G401 (cell line): ENCODE data around the gene METAP1D. TPM values are rescaled to one million over a fixed set of nuclear protein-coding genes. Genes with fewer than 3 reads are reported as not detected.

ENCODE experiments used
- DNase-seq: peaks from one replicate; pipeline ENCODE4 v3.0.0-alpha.2; 2015; ENCODE audit warnings: low spot score
- in situ Hi-C: cut with HindIII; loops from 2 replicates; pipeline ENCODE4 v1.10.0; 2016; ENCODE audit warnings: low sequenced_read_pairs, mixed read lengths
- total RNA-seq: library from RNA; depleted of rRNA; stranded (reverse); fragments of >200 nt; shearing (Covaris generic); gene quantifications from 2 replicates; pipeline ENCODE4 v1.2.3, GENCODE V29; 2014

Gene METAP1D
- total RNA-seq, 1 experiment from 2014 or later: 63.2 TPM

DNA sequence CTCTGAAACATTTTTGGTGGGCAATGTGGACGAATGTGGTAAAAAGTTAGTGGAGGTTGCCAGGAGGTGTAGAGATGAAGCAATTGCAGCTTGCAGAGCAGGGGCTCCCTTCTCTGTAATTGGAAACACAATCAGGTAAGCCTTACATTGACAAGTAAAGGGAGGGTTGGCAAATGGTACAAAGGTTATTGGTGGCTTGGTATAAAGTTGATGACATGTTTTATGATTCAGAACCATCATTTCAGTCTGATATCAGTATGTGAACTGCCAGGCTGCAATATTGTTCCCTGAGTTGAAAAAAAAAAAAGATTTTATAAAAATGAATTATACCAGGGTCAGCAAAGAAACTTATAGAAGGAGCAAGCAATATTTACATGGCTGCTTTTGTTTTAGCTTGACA is 71.2 kb downstream of the METAP1D start:
- in situ Hi-C loops: no loop called here
- DNase-seq: no peak

- no peak for DNase-seq
- in situ Hi-C loops: no loop called here
Measured at GRCh38 chr2:172072303-172072702, 72.5 kb downstream of the METAP1D start.

- no peak for DNase-seq
- in situ Hi-C loops: no loop called here
Measured at GRCh38 chr2:172072706-172073105, 73.0 kb downstream of the METAP1D start.

GRCh38 chr2:172073518-172073917 is 73.8 kb downstream of the METAP1D start:
- no peak for DNase-seq
- in situ Hi-C loops: no loop called here

GRCh38 chr2:172074254-172074653 is 74.5 kb downstream of the METAP1D start:
- in situ Hi-C loops: no loop called here
- no peak for DNase-seq

DNA sequence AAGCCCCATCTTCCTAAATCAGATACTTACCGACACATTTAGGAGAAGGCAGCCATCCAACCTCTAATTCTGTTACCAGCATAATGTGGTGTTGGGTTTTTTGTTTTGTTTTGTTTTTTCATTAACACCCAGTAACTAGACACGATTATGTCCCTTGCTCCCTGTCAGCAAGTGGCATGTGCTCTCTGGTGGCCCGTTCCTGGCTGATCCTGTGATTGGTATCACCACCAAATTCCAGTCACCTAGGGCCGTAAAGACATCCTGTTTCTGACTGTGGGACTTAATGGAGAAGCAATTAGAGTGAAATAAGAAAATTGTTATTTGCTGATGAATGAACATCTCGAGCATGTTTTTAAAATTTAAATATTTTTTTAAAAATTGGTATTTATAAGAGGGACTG is 79.7 kb downstream of the METAP1D start:
- no peak for DNase-seq
- in situ Hi-C loops: no loop called here

DNA sequence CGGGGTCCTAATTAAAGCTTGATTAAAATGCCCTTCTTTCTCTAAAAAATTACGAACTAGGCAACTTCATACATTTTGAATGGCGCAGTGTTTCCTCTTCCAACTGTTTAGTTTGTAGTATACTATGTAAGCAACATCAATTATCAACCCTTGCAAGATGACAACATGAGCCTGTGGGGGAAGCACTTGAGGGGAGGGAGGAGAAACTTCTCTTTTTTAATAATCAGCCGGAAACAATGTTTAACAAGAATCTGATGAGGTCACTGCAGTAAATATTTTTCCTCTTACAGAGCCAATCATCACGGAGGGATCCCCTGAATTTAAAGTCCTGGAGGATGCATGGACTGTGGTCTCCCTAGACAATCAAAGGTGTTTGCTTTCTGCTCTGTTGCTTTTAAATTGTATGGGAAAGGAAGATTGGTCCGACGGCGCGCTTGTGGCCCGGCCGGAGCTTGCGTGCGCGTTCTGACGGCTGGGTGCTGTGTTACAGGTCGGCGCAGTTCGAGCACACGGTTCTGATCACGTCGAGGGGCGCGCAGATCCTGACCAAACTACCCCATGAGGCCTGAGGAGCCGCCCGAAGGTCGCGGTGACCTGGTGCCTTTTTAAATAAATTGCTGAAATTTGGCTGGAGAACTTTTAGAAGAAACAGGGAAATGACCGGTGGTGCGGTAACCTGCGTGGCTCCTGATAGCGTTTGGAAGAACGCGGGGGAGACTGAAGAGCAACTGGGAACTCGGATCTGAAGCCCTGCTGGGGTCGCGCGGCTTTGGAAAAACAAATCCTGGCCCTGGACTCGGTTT is 80.3 kb downstream of the METAP1D start:
- peak; percentile 45 for DNase-seq
- in situ Hi-C loops: no loop called here

DNA sequence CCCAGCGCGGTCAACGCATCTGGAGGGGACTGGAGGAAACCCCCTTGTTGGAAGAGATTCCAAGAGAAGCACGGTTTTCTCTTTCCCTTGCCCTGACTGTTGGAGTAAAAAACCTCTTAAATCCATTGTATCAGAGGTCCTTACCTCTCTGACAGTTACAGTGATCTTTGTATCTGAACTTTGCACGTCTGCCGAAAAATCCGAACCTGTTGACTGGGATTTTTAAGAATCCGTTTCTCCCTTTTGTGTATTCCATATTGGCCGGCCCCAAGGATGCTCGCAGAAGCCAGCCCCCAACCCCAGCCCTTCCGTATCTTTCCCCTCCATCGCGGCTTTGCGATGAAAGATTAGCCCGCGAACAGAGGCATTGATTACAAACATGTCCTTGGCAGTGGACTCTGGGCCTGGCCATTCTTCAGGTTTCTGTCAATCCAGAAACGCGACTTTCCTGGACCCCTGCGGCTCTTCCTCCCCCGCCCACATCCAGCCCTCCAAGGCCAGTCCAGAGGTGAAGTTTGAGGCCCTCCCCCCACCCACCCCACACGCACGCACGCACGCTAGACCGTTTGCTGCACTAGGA is 81.0 kb downstream of the METAP1D start:
- DNase-seq: no peak
- in situ Hi-C loops: no loop called here

DNA sequence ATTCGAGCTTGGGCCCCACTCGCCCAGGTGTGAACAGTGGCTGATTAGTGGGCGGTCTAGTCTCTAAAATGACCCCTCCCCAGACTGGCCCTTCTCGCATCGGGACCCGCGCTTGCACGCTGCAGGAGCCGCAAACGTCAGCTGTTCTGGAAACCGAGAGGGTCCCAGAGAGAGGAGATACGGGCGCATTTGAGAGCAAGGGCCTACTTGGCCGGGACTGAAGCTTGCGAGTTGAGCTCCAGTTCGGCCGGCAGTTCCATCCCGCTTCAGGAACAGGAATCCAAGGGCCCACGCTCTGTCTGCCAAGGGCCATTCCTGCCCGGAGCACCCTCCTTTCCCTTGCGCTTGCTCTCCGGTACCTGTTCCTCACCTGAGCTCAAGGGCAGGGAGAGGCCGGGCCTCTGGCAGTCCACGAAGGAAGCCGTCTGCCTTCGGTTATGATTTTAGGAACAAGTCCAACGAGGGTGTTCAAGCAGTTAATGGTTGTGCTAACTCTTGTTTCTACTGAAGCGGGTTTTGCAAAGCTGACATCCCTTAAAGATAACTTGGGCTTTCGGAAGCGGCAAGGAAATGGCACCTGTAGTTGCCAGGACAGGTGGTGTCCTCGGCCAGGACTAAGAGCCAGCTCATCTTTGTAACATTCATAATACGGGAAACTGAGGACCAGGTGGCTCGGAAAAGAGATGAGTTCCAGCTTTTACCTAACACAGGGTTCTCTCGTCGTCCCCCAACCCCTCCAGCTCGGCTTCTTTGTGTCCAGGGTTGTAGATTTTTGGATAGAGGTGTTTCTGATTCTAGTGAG is 81.7 kb downstream of the METAP1D start:
- in situ Hi-C loops: no loop called here
- no peak for DNase-seq

- DNase-seq: no peak
- in situ Hi-C loops: no loop called here
Measured at GRCh38 chr2:172082105-172082943, 82.6 kb downstream of the METAP1D start.

GRCh38 chr2:172082944-172083627 is 83.3 kb downstream of the METAP1D start:
- no peak for DNase-seq
- in situ Hi-C loops: no loop called here

DNA sequence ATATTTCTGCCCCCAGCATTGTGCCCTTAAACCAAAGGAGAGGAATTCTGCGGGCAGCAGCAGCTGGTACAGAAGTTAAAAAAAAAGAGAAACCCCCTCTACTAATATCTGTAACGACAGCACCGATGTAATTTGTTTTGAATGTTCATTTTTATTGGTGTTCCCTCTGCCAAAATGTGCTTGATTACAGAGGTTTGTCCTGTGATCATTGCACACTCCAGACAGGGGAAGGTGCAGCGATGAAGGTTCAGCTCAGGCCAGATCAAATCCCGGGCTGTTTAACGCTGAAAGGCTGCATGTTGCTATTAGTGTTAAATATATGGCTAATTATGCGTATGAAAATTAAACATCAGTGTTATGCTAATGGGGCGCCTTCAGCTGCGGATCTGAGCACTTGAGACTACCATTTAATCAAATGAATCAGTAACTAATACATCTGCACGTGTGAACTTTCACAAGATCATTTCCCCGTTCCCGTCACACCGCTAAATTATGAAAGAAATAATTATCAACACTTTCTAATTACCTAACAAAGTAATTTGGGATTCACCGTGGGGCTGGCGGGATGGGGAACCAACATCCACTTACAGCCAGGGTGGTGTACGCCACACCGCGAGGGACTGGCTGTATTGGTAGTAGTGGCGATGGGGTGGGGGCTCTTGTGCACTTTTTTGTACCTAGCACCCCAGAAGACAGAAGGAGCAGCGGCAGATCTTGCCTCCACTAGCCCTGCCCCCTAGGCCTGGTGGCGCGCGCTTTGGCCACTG is 84.1 kb downstream of the METAP1D start:
- no peak for DNase-seq
- in situ Hi-C loops: no loop called here

DNA sequence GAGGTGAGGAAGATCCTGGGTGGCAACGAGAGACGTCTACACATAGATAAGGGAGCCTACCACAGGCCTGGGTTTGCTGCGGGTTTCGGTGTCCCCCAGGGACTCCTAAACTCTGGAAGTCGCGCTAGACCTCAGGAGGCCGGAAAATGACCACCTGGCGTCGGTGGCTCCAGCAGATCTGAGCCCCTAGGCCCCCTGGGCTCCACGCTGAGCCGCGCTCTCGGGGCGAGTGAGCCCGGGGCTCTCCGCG is 84.6 kb downstream of the METAP1D start:
- no peak for DNase-seq
- in situ Hi-C loops: no loop called here

GRCh38 chr2:172084645-172085459 is 85.1 kb downstream of the METAP1D start:
- in situ Hi-C loops: no loop called here
- DNase-seq: peak; percentile 73

- in situ Hi-C loops: no loop called here
- no peak for DNase-seq
Measured at GRCh38 chr2:172085460-172086159, 85.9 kb downstream of the METAP1D start, which contains the start of gene DLX1. Gene DLX1, plus strand, starts transcription at chr2:172085507. Its CDS starts 171 bp downstream, at chr2:172085678.

DNA sequence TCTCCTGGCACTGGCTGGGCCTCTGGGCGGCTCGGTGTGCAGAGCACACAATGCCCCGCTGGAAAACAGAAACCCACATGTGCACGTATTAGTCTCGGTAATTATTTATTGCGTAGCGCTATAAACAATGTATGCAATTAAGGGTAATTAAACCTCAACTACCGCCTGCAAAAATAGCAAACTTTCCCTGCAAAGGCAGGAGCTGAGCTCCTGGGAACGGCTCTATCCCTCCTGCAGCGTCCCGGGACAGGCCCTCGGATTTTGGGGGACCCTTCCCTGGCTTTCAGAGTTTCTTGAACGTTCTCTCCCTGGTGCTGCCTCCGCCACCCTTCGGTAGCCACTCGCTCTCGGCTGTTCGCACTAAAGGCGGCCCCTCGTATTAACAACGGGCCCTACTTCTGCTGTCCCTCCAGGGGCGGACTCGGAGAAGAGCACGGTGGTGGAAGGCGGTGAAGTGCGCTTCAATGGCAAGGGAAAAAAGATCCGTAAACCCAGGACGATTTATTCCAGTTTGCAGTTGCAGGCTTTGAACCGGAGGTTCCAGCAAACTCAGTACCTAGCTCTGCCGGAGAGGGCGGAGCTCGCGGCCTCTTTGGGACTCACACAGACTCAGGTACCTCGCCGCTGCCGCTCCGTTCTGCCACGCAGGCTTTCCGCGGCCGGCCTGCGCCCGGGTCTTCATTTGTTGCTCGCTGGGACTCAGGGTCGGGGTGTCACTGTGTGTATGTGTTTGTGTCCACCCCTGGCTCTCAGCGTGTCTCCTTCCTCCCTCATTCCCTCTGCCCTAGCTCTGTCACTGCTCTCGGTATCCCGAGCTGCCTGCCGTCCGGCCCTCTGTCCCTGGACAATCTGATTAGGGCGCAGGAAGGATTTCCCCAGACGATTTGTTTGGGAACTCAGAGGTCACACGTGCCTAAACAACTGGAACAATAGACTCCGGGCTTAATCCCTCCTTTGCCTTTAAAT is 86.8 kb downstream of the METAP1D start:
- in situ Hi-C loops: no loop called here
- DNase-seq: no peak
